Transverse colon (tissue), 3 donors: ENCODE results near the gene FTSJ3.

ENCODE experiments used
- CTCF ChIP-seq, 5 experiments: fragments of 200-600 bp in 3 of 5; fragments of 450-650 bp in 2 of 5; sonication (generic) in 3 of 5; IDR thresholded peaks; 1 replicate in 2 of 5; 2 replicates in 3 of 5; pipeline ENCODE4 v1.5.1; 2016 to 2017; ENCODE audit warnings: antibody characterized with exemption in 5 of 5, inconsistent platforms in 3 of 5, mild to moderate bottlenecking in 2 of 5, moderate library complexity in 1 of 5
- POLR2A ChIP-seq: fragments of 450-650 bp; IDR thresholded peaks from one replicate; pipeline ENCODE4 v1.6.1; 2016; ENCODE audit warnings: antibody characterized with exemption, mild to moderate bottlenecking, moderate library complexity

- TF ChIP-seq CTCF (IDR thresholded peaks at IDR 0.05) (no peak), POLR2A (no peak)
These were observed 28.8 kb downstream of the FTSJ3 start for GRCh38 chr17:63798572-63799106.
